Peyer's patch (tissue), 4 donors: ENCODE measurements around the gene SLN.

Experiments used
- POLR2A ChIP-seq, 2 donors: fragments of 450-650 bp; IDR thresholded peaks; one replicate each; pipeline ENCODE4 v1.5.1; 2017; ENCODE audit warnings: antibody characterized with exemption in 2 of 2, mild to moderate bottlenecking in 2 of 2, moderate library complexity in 2 of 2
- TF ChIP-seq, protein P1 (sequence below), 6 experiments: fragments of 450-650 bp in 4 of 6; fragments of 200-600 bp in 2 of 6; sonication (generic) in 1 of 6; IDR thresholded peaks; one replicate each; pipeline ENCODE4 v1.5.1; 2017 to 2019; ENCODE audit warnings: antibody characterized with exemption in 6 of 6, mild to moderate bottlenecking in 3 of 6, moderate library complexity in 1 of 6

DNA sequence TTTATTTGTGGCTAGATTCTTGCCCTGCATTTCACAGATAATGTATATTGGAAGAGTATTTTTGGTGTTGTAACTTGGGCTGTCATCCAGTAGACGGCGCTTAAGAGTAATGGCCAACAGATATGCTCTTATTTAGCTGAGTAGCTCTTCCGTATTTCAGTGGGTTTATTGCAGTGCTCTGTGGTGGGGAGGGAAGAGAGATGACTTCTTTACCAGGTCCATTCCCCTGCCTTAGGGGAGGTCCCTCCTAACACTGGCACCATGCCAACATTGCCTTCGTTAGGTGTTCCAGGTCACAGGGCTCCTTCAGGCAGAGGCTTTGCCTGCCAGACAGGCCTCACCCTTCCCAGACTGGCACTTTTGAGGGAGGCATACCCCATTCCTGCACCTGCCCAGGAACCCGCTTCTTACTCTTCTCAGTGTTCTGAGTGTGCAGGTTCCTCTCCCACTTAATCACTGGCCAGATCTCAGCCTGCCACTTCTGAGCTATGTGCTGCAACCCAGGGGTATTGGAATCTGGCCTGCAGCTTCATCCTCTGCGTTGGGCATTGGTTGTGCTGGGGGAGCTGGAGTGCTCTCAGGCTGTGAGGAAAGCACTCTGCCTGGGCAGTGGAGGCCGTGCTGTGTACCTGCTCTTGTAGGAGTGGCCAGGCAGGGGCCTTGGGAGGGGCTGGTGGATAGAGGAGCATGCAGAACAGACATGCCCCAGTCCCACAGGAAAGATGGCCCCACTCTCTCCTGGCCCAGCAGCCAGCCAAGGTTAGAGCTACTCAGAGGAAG lies 29.4 kb upstream of the SLN start:
- TF ChIP-seq, protein P1, sequence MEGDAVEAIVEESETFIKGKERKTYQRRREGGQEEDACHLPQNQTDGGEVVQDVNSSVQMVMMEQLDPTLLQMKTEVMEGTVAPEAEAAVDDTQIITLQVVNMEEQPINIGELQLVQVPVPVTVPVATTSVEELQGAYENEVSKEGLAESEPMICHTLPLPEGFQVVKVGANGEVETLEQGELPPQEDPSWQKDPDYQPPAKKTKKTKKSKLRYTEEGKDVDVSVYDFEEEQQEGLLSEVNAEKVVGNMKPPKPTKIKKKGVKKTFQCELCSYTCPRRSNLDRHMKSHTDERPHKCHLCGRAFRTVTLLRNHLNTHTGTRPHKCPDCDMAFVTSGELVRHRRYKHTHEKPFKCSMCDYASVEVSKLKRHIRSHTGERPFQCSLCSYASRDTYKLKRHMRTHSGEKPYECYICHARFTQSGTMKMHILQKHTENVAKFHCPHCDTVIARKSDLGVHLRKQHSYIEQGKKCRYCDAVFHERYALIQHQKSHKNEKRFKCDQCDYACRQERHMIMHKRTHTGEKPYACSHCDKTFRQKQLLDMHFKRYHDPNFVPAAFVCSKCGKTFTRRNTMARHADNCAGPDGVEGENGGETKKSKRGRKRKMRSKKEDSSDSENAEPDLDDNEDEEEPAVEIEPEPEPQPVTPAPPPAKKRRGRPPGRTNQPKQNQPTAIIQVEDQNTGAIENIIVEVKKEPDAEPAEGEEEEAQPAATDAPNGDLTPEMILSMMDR (IDR thresholded peaks at IDR 0.05), result peak in 4 of 6 experiments; percentile 41 to 80 (median 74)
- TF ChIP-seq POLR2A (IDR thresholded peaks at IDR 0.05), result no peak
